Activated T-helper 2 cell treated with anti-CD3 and anti-CD28 coated beads, Interferon-gamma antibody, Interleukin-2, Interleukin-4, amounts not matched to agents 10 μg/mL and 5 μg/mL and 100 μg/mL, durations not matched to agents 14 hours and 24 hours and 36 hours (primary cell): ENCODE results near the gene DNAH2. TPM values are rescaled to one million over a fixed set of nuclear protein-coding genes. Genes with fewer than 3 reads are reported as not detected.

Experiments used
- total RNA-seq: library from RNA; stranded (reverse); gene quantifications from 2 replicates; pipeline ENCODE4 v1.2.3, GENCODE V29; 2022

DNAH2 gene
- total RNA-seq, 1 donor from 2014 or later, result not detected

Other genes with a start within 250 kb of the DNAH2 start
- 20.2 and 20.3 TPM in 2 replicates for gene ZBTB4, start 238.1 kb upstream of the DNAH2 start, total RNA-seq
- not detected in 2 replicates for gene SLC35G6, start 236.3 kb upstream of the DNAH2 start, total RNA-seq
- 247 and 261 TPM in 2 replicates for gene POLR2A, start 233.4 kb upstream of the DNAH2 start, total RNA-seq
- gene TNFSF12, start 168.7 kb upstream of the DNAH2 start, total RNA-seq, result 31.8 and 36.0 TPM in 2 replicates
- gene TNFSF13, start 159.0 kb upstream of the DNAH2 start, total RNA-seq, result 2.9 and 3.5 TPM in 2 replicates
- gene SENP3, start 155.8 kb upstream of the DNAH2 start, total RNA-seq, result 64.9 and 69.6 TPM in 2 replicates
- 9.6 and 10.1 TPM in 2 replicates for gene CD68, start 138.1 kb upstream of the DNAH2 start, total RNA-seq
- 98.6 and 106 TPM in 2 replicates for gene MPDU1, start 133.9 kb upstream of the DNAH2 start, total RNA-seq
- 0.21 and 0.60 TPM in 2 replicates for gene SOX15, start 127.7 kb upstream of the DNAH2 start, total RNA-seq
- gene FXR2, start 102.8 kb upstream of the DNAH2 start, total RNA-seq, result 59.0 and 63.1 TPM in 2 replicates
- 25.4 and 27.9 TPM in 2 replicates for gene SAT2, start 89.9 kb upstream of the DNAH2 start, total RNA-seq
- gene SHBG, start 87.6 kb upstream of the DNAH2 start, total RNA-seq, result 0.46 TPM in 1 of 2 replicates, not detected in the other
- 0.32 and 0.37 TPM in 2 replicates for gene ATP1B2, start 66.8 kb upstream of the DNAH2 start, total RNA-seq
- 165 and 174 TPM in 2 replicates for gene TP53, start 30.3 kb upstream of the DNAH2 start, total RNA-seq
- 33.2 and 34.5 TPM in 2 replicates for gene WRAP53, start 29.3 kb upstream of the DNAH2 start, total RNA-seq
- not detected in 2 replicates for gene EFNB3, start 12.5 kb upstream of the DNAH2 start, total RNA-seq
- 96.0 and 99.6 TPM in 2 replicates for gene KDM6B, start 116.5 kb downstream of the DNAH2 start, total RNA-seq
- gene TMEM88, start 137.3 kb downstream of the DNAH2 start, total RNA-seq, result 4.1 and 6.1 TPM in 2 replicates
- gene NAA38, start 139.8 kb downstream of the DNAH2 start, total RNA-seq, result 52.6 and 53.0 TPM in 2 replicates
- gene CYB5D1, start 140.3 kb downstream of the DNAH2 start, total RNA-seq, result 8.8 and 10.5 TPM in 2 replicates
- 158 and 164 TPM in 2 replicates for gene CHD3, start 171.0 kb downstream of the DNAH2 start, total RNA-seq
- 4.8 and 5.0 TPM in 2 replicates for gene RNF227, start 198.5 kb downstream of the DNAH2 start, total RNA-seq
- gene KCNAB3, start 212.1 kb downstream of the DNAH2 start, total RNA-seq, result 9.9 and 11.3 TPM in 2 replicates
- gene TRAPPC1, start 214.2 kb downstream of the DNAH2 start, total RNA-seq, result 156 and 190 TPM in 2 replicates
- 60.0 and 60.3 TPM in 2 replicates for gene CNTROB, start 214.5 kb downstream of the DNAH2 start, total RNA-seq